Inferior parietal cortex (tissue), 1 donor: ENCODE results near the gene WWC2.

Experiments used
- DNase-seq: peaks from one replicate; pipeline ENCODE4 v3.0.0-alpha.2; 2016; ENCODE audit errors: extremely low spot score

WWC2 gene

DNA sequence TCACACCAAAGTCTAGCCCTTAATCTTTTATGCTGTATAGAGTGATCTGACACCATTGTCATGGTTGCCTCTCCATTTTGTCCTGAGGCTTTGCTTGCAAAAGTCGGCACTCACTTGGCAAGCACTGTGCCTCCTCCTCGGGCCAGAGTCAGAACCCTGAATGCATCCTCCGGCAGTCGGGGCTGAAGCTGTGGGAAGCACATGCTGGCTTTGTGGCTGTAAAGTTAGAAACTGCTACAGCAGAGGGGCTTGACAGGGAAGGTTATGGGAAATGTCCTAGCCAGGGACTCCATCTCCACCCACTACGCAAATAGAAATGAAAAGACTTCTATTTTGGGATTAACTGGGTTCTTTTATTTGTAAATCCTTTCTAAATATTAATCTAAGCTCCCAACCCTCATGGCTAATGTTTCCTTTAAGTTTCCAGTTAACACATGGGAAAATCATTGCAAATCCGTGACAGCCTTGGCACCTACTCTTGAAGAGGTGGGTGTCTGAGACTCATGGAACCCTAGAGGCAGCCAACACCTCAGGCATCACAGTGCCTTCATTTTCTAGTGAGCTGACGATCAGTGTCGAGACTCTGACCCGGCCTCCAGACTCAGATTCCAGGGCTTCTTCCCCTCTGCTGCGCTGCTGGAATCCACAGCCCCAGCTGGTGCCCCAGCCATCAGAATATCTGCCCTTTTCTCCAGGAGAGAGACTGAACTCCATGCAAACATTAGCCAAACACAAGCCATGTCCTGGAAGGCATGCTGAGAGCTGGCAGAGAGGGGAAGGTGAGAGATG lies 231.1 kb downstream of the WWC2 start:
- no peak for DNase-seq

DNA sequence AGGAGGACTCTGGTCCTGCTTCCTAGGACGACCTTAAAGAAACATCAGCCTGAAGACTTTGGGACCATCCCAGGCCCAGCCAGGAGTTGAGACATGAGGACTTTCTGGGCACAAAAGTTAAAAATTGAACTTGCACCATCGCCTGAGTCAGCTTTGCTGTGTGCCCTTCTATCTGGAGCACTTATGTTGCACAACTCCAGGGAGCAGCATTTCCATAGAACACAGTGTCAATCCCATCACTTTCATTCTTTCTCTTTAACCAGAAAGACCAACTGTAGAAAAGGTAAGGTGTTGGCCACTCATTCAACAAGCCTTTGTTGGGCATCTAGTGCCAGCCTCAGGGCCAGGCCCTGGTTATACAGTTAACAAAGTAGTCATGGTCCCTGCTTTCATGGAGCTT lies 231.8 kb downstream of the WWC2 start:
- DNase-seq = no peak

DNA sequence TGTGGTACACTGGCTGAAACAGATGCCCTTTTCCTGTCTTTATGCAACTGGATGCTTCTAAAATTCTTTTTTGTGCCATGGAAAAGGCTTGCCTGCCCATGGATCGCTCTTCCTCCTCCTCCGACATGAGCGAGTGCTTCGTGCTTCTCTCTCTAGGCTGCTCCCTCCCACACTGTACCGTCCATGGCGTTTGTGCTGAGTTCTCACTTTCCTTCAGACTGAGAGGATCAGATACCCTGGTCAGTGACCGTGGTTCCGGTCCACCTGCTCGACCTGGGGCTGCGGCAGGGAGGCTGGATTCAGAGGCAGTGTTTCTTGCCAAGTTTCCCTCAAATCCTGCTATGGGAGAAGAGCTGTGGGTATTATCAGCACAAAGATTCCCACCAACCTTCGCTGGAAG lies 233.4 kb downstream of the WWC2 start:
- no peak for DNase-seq

DNA sequence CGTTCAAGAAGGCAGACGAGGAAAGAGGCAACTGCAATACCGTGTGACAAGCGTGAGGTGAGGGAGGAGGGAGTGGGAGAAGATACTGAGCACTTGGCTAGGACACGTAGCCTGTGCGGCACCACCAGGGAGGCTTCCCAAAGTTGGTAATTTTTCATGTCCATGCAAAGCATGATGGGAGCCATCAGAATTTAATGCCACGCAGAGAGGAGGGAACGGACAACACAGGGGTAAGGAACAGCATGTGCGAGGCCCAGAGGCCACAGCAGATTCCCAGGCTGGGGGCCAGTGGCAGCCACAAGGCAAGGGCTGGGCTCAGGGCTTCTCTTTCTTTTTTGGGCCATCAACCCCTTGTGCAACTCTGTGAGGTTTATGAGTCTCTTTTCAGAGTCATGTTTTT lies 234.1 kb downstream of the WWC2 start:
- no peak for DNase-seq

DNA sequence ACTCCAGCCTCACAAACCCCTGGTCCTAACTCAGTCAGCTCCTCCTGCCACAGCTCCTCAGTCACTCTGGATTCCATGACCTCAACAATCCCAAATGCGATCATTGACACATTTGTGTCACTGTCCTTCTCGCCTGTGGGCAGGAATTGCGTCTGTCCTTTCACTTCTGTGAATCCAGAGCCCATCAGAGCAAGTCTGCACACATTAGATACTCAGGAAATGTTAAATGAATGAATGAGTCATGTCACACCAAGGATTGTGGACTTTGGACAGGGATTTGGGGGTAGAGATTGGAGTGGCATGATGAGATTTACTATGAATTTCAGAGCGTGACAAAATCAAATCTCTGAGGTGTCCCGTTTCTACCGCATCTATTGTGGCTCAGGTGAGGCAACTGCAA lies 234.9 kb downstream of the WWC2 start:
- no peak for DNase-seq

DNA sequence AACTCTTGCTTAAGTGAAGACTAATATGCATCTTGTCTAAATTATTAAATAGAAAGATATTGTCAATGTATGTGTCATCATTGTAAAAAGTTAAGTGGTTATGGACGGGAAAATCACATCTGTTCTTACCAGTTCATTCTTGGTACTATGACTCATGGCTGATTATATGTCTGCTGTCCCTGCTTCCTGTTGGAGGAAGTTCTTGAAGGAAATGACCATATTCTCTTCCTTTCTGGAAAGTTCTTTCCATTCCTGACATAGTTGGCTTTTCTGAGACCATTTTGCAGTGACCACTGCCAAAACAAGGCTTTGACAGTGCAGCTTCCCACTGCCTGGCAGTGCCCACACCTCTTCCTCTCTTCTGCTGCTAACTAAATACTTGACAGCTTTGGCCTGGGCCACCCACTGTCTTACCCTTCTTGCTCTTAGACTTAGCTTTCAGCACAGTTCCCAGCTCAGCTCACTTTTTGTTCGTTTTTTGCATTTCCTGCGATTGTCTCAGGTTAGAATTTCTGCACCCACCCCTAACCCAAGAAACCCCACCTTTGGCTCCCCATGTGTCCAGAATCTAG lies 236.4 kb downstream of the WWC2 start:
- no peak for DNase-seq

DNA sequence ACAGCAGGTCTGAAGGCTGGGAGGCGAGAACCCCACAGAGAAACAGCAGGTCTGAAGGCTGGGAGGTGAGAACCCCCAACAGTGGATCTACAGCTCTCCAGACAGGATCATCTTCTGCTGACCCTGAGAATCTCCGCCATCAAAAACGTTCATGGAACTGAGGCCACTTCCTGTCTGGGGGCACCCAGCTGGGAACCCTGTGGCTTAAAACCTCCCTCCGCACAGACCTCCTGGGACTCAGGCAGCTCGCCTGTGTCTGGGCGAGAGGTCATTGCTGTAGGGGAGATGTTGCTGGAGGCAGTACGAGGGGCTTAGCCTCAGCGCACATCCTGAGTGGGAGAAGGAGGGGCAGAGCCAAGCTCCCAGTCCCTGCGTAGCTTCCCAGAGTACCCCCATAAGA lies 238.3 kb downstream of the WWC2 start:
- DNase-seq = no peak

DNA sequence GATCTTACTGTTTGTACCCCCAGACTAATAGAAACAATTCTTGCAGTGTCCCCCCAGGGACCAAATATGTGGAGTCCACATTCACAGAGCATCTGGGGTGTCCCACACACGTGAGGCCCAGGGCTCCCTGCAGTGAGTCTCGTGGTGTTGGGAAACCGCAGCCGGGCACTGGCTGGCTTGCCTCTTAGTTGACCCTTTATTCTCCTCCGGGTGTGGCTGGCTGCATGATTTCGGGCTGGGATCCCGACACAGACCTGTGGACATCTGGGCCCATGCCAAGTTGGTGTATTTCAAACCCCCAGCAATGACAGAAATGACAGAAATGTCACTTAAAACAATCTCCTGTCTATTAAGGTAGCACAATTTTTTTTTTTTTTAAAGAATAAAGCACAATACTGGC lies 238.8 kb downstream of the WWC2 start:
- no peak for DNase-seq

DNA sequence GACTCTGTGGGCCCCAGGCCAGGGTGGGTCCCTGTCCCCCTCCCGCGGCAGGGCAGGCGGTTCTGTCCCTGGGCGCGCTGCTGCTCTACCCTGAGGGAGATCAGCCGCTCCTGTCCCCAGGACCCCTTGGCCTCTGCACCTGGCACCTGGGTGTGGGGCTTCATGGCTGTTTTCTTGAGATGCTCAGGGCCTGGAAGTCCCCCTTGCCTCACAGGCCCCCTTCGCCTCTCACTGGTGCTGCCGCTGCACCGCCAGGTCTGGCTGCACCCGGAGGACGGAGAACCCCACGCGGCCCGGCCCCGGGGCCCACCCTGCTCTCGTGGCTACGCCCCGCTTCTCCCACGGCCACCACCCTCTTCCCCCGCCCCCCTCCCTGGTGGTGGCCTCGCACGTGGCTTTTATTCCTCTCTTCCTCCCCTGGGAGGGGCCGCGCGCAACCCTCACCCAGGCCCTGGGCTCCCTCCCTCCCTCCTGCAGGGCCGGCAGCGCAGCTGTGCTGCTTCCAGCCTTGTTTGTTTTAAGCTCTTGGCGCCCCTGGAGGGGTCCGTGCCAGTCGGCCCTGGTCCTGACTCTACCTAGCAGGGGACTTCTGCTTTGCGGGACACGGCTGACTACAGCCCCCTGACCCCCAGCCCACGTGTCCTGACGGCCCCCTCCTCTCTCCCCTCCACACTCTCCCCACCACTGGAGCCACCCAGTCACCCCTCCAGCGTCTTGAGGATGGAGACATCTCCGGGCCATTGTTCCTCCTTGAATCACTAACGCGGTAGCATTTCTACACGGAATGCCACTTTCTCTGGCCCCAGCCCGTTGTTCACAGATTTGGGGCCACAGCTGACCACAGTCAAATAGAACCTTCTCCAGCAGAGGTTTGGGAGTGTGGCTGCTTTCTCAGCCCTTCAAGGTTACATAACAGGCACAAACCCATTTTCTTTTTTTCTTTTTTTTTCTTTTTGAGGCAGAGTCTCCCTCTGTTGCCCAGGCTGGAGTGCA lies 243.8 kb downstream of the WWC2 start:
- no peak for DNase-seq

DNA sequence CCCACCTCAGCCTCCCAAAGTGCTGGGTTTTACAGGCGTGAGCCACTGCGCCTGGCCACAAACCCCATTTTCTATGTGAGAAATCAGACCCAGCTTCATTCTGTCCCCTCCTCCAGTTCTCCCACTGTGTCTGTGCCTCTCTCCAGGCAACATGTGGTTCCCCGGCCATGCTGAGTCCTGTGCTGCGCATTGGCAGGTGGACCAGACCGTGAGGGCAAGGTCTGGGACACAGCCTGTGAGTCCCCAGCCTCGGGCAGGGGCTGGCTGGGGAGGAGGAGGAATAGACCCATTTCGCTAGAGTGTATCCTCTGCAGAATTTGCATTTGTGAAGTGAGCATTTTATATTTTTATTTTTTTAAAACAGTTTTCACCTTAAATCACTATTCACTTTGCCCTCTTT lies 244.7 kb downstream of the WWC2 start:
- DNase-seq = no peak

DNA sequence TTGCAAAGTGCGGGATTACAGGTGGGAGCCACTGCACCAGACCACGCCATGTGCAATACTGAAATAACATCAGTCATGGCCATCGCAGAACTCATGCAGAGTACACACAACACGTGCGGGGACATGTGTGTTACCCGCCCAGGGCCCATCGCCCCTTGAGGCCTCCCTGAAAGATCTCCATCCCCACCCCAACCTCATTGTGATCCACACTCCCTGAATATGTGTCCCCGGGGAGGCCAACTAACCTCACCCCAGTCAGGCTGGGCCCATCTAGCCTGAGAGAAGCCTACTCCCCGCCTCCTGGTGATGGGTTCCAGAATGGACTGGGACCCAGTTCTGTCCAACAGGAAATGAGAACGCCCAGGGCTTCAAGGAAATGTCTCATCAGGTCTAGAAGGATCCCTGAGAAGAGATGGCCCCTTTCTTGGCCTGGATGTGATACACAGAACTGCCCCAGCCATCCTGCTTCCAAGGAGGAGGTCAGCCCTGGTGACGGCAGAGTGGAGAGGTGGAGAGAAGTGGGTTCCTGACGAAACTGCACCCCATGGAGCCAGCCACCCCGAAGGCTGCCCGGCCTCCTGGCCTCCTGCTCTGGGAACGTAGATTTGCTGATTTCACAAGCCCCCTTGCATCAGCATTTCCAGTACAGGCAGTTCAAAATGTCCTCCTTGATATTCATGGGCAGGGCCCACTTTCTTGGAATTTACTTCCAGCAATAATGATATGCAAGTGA lies 245.6 kb downstream of the WWC2 start:
- no peak for DNase-seq

DNA sequence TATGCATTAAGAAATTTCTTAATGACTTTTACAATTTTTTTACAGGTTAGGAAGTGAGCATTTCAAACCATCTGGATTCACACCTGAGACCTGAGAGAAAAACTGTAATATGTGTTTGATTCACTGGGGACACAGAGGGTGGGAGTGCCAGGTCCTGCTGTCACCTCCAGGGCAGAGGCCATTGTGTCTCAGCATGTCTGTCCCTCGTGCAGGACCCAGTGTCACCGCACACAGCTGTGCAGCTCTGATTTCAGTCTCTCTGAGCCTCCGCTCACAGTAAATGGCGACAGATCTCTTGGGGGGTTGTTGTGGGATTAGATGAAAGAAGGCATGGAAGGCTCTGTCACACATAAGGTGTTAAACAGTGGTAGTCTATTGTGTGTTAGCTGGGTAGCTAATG lies 246.2 kb downstream of the WWC2 start:
- no peak for DNase-seq

DNA sequence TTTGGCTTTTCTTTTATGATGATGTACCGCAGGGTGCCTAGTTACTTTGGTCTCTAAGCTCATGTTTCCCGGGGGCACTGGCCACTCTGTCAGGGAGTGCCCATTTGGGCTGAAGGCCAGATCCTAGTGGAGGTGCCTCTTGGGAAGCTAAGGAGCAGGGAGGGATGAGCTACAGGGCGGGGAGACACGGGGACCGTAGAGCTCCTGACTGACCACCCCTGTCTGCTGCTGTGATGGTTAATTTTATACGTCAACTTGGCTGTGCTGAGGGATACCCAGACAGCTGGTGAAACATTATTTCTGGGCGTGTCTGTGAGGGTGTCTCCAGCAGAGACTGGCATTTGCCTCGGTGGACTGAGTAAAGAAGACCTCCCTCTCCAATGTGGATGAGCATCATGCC lies 248.1 kb downstream of the WWC2 start:
- no peak for DNase-seq

DNA sequence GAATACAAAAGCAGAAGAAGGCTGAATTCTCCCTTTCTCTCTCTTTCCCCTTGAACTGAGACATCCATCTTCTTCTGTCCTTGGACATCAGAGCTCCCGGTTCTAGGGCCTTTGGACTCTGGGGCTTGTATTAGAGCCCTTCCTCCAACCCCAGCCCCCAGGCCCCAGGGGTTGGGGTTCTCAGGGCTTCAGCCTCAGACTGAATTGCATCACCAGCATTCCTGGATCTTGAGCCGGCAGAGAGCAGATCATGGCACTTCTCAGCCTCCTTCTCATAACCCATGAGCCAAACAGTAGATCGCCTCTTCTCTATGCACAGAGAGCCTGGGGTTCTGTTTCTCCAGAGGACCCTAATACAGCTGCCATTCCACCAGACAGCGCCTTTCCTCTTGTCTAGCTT lies 248.5 kb downstream of the WWC2 start:
- DNase-seq = no peak

DNA sequence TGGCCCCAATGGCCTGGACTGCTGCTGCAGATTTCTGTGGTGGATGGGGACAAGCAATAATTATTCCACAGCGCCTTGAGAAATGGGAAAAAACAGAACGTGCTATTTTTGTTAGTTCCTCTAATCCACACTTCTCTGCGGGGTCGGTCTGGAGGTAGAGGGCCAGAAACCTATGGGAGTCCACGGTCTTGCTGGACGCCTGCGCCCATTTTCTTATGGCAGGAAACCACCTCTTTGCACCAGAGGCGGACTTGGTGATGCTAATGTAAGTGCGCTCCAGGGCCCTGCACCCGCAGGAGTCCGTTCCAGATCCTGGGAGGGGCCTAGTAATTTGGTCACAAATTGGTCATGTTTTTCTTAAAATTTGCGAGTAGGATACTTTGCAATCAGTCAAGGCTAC lies 249.1 kb downstream of the WWC2 start:
- no peak for DNase-seq

DNA sequence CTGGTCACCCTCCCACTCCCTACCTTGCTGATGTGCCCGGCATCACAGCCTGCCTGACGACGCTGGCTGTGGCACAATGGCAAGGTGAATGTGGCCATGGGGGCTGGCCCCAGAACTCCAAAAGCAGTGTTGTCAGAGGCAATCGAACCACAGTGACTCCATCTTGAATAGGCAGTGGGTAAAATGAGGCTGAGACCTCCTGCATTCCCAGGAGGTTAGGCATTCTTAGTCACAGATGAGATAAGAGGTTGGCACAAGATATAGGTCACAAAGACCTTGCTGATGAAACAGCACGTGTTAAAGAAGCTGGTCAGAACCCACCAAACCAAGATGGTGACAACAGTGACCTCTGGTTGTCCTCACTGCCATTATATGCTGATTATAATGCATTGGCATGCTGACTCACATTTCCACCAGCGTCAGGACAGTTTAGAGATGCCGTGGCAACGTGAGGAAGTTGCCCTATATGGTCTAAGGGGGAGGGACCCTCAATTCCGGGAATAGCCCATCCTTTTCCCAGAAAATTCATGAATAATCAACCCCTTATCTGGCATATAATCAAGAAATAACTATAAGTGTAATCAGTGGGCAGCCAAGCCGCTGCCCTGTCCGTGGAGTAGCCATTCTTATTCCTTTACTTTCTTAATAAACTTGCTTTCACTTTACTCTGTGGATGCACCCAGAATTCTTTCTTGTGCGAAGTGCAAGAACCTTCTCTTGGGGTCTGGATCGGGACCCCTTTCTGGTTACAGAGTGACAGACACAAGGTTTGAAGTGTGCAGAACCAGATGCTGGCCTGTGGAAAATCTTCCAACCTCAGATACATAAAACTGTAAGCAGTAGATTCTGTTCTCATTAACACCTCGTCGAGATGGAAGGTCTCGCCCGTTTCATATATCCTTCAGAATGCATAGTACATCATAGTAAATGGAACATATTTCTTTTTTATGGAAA lies 249.9 kb downstream of the WWC2 start:
- DNase-seq = no peak

DNA sequence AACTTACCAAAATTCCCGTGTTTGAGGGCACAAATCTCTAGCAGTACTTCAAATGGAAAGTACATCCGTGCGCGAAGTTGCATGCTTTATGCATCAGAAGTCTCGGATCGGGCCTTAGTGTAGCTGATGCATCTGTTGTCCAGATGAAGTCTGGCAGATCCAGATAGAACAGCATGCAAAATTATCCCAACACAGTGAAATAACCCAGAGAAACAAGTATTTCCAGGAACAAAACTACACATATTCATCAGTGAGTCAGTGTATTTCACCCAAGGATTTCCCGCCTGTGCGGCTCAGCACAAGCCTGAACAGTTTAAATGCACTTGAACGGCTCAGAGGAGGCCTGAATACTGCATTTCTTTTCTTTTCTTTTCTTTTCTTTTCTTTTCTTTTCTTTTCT lies 250.6 kb downstream of the WWC2 start:
- no peak for DNase-seq

DNA sequence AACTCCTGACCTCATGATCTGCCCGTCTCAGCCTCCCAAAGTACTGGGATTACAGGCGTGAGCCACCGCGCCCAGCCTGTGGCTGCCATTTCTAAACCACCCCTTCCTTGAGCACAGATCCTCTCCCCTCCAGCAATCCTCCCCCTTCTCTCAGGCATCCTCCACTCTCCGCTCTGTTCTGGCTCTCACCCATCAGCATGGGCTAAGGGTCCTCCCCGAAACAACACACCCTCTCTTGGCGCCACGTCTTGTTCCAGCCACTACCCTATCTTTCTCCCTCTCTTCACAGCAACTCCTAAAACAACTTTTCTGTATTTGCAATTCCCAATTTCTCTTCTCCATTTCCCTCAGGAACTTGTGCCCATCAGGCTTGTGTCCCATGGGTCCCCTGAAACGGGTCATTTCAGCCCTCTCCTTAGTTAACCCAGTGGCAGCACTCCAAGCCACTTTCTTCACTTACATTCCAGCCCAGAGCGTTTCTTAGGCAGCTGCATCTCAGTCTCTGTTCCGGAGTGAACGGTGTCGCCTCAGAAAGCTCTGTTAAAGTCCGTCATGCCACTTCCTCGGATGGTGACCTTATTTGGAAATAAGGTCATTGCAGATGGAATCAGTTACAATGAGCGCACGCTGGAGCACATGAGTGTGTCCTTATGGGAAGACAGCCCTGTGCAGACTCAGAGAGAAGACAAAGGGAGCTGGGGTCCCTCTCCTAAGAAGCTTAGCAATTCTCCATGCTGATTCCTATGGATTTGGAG lies 251.4 kb downstream of the WWC2 start:
- no peak for DNase-seq

DNA sequence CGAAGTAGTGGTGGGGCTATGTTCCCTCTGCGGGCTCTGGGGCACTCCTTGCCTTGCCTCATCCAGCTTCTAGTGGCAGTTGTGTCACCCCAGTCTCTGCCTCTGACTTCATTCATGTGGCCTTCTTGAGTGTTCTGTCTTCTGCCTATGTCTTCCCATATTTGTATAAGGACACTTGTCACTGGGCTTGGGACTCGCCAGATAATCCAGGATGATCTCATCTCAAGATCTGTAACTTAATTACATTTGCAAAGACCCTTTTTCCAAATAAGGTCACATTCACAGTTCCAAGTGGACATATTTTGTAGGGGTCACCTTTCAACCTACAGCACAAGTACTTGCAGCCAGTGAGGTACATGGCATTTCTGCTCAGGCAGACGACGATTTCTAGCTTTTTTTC lies 253.5 kb downstream of the WWC2 start:
- DNase-seq = no peak

DNA sequence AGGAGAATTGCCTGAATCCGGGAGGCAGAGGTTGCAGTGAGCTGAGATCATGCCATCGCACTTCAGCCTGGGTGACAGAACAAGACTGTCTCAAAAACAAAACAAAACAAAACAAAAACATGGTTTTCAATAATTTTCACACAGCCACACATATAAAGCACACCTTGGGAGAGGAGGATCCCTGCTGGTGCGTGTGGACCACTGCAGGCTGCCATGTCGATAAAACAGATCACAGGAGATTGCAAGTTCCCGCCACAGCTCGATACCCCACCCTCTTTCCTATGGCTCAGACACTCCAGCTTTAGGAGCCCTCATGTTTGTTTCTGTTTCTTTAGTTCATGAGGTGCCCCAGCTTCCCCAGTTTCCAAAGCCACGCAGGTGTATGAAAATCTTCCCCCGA lies 254.5 kb downstream of the WWC2 start:
- no peak for DNase-seq
